Germinal center (tissue), 1 donor: ENCODE data around the gene COL21A1.

ENCODE experiments used
- DNase-seq: peaks from one replicate; pipeline ENCODE4 v3.0.0; 2012; ENCODE audit warnings: mixed read lengths, low spot score

COL21A1 gene

GRCh38 chr6:56187686-56188085, 59.7 kb downstream of the COL21A1 start:
- DNase-seq: no peak

GRCh38 chr6:56176741-56177140, 70.6 kb downstream of the COL21A1 start:
- DNase-seq: no peak

- no peak for DNase-seq
These were observed 74.2 kb downstream of the COL21A1 start for GRCh38 chr6:56173228-56173627.

- DNase-seq: no peak
These were observed 75.2 kb downstream of the COL21A1 start for GRCh38 chr6:56172144-56172543.

GRCh38 chr6:56169366-56169765, 78.0 kb downstream of the COL21A1 start:
- no peak for DNase-seq

- DNase-seq: no peak
These were observed 78.8 kb downstream of the COL21A1 start for GRCh38 chr6:56168596-56168995.

GRCh38 chr6:56162081-56162480, 85.3 kb downstream of the COL21A1 start:
- no peak for DNase-seq

GRCh38 chr6:56160489-56160888, 86.9 kb downstream of the COL21A1 start:
- no peak for DNase-seq

- no peak for DNase-seq
These were observed 88.8 kb downstream of the COL21A1 start for GRCh38 chr6:56158571-56158970.

GRCh38 chr6:56156643-56157042, 90.7 kb downstream of the COL21A1 start:
- DNase-seq: no peak

- no peak for DNase-seq
These were observed 91.7 kb downstream of the COL21A1 start for GRCh38 chr6:56155634-56156141.

GRCh38 chr6:56154076-56154475, 93.3 kb downstream of the COL21A1 start:
- DNase-seq: no peak

- no peak for DNase-seq
These were observed 94.8 kb downstream of the COL21A1 start for GRCh38 chr6:56152611-56153010.

- no peak for DNase-seq
These were observed 95.7 kb downstream of the COL21A1 start for GRCh38 chr6:56151609-56152224.

GRCh38 chr6:56148488-56149186, 98.7 kb downstream of the COL21A1 start:
- DNase-seq: no peak

- no peak for DNase-seq
These were observed 99.6 kb downstream of the COL21A1 start for GRCh38 chr6:56147766-56148165.

- DNase-seq: no peak
These were observed 101.3 kb downstream of the COL21A1 start for GRCh38 chr6:56146086-56146485.

GRCh38 chr6:56145616-56146015, 101.8 kb downstream of the COL21A1 start:
- no peak for DNase-seq

- DNase-seq: no peak
These were observed 102.6 kb downstream of the COL21A1 start for GRCh38 chr6:56144538-56145324.

GRCh38 chr6:56143796-56144195, 103.6 kb downstream of the COL21A1 start:
- no peak for DNase-seq

GRCh38 chr6:56140090-56140489, 107.3 kb downstream of the COL21A1 start:
- no peak for DNase-seq

- no peak for DNase-seq
These were observed 131.7 kb downstream of the COL21A1 start for GRCh38 chr6:56115715-56116114.

- DNase-seq: no peak
These were observed 138.2 kb downstream of the COL21A1 start for GRCh38 chr6:56109149-56109548.
